Muscle layer of duodenum (tissue), 2 donors: ENCODE measurements around the gene ITPR2.
"Not testable (repeated sequence)": the region's sequence is repeated elsewhere in the genome, so short reads cannot be mapped to it uniquely, and the experiment has no call there.

ENCODE experiments used
- H3K27ac ChIP-seq: one replicate; pipeline ENCODE4 v1.7.0; 2013; ENCODE audit warnings: mild to moderate bottlenecking, low read length
- H3K27me3 ChIP-seq: one replicate; pipeline ENCODE4 v1.7.0; 2013; ENCODE audit warnings: low read depth, mild to moderate bottlenecking, control low read depth, low read length
- H3K36me3 ChIP-seq, 2 donors: one replicate each; pipeline ENCODE4 v1.7.0; 2013; ENCODE audit warnings: low read length in 2 of 2, control low read depth in 1 of 2, mild to moderate bottlenecking in 1 of 2; ENCODE audit not compliant: insufficient read depth in 2 of 2, control insufficient read depth in 1 of 2
- H3K4me1 ChIP-seq, 2 donors: one replicate each; pipeline ENCODE4 v1.7.0; 2013; ENCODE audit warnings: low read length in 2 of 2, mild to moderate bottlenecking in 2 of 2, control low read depth in 1 of 2, moderate library complexity in 1 of 2; ENCODE audit not compliant: insufficient read depth in 2 of 2, control insufficient read depth in 1 of 2
- H3K4me3 ChIP-seq, 2 donors: one replicate each; pipeline ENCODE4 v1.7.0; 2013; ENCODE audit warnings: low read length in 2 of 2, low read depth in 1 of 2, mild to moderate bottlenecking in 1 of 2
- H3K9me3 ChIP-seq, 2 donors: one replicate each; pipeline ENCODE4 v1.7.0; 2013; ENCODE audit warnings: low read length in 2 of 2, control low read depth in 1 of 2, mild to moderate bottlenecking in 1 of 2; ENCODE audit not compliant: control insufficient read depth in 1 of 2
- donor health status: healthy.

ITPR2 gene

DNA sequence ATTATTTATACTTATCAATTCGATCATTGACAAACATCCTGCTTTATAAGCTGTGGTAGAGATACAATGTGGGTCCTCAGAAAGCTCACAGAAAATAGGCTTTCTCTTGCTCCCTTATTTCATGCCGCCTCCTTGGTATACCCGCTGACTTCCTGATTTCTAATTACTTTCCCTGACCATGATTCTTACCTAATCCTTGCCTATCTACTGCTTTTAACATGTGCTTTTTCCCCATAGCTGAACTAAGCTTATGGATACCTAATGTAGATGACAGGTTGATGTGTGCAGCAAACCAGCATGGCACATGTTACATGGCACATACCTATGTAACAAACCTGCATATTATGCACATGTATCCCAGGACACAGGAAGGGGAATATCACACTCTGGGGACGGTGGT lies 65.1 kb downstream of the ITPR2 start:
- Histone ChIP-seq H3K4me1 (peaks cover 6 to 17% of the 10 kb centered on the region in 2 donors), H3K27ac (no peak overlapping the region), H3K36me3 (no peaks in the 10 kb centered on the region), H3K4me3 (no peak overlapping the region), H3K9me3 (no peaks in the 10 kb centered on the region), H3K27me3 (no peaks in the 10 kb centered on the region)

DNA sequence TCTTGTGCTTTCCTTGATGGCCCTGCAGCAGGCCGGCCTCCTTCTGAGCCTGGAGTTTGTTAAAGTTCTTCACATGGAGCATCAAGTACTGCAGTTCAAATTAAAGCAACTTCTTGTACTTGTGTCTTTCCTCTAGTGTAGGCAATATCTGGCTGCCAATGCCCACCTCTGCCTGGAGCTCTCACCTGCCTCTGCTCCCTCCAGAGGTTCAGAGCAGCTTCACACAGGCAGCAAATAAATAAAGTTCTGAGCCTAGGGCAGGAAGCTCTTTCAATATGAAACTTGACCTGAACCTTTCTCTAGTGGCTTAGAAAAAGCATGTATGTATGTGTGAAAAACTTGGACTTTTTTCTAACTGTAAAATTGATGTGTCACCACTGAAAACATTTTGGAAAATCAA lies 65.9 kb downstream of the ITPR2 start:
- Histone ChIP-seq H3K4me3 (no peak overlapping the region), H3K9me3 (peaks cover 3 to 4% of the 10 kb centered on the region in 2 donors), H3K27me3 (no peaks in the 10 kb centered on the region), H3K4me1 (peaks cover 6 to 17% of the 10 kb centered on the region in 2 donors), H3K36me3 (no peaks in the 10 kb centered on the region), H3K27ac (no peak overlapping the region)

DNA sequence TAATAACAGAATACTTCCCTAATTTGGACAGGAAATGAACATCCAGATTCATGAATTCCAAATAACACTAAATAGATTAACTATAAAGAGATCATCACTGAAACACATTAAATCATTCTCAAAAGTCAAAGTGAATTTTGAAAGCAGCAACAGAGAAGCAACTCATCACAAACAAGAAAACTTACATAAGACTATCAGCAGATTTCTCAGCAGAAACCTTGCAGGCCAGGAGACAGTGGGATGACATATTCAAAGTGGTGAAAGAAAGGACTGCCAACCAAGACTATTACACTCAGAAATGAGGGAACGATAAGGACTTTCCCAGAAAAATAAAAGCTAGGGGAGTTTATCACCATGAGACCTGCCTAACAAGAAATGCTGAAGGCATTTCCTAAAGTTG lies 70.8 kb downstream of the ITPR2 start:
- Histone ChIP-seq H3K4me3 (no peak overlapping the region), H3K36me3 (no peaks in the 10 kb centered on the region), H3K27ac (no peak overlapping the region), H3K27me3 (no peaks in the 10 kb centered on the region), H3K9me3 (peaks cover 10 to 14% of the 10 kb centered on the region in 2 donors), H3K4me1 (peaks cover 0 to 3% of the 10 kb centered on the region in 2 donors)

DNA sequence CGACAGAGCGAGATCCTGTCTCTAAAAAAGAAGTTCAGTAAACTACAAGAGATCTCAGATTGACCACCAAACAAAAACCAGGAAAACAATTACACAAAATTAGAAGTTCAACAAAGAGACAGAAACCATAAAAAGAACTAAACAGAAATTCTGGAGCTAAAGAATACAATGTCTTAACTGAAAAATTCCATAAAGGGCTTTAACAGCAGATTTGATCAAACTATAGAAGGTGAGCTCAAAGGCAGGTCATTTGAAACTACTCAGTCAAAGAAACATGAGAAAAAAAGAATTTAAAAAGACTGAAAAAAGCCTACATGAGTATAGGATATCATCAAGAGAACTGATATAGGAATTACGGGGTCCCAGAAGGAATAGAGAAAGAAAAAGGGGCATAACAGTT lies 71.2 kb downstream of the ITPR2 start:
- Histone ChIP-seq H3K36me3 (no peaks in the 10 kb centered on the region), H3K27me3 (no peaks in the 10 kb centered on the region), H3K9me3 (peaks cover 10 to 14% of the 10 kb centered on the region in 2 donors), H3K4me3 (no peak overlapping the region), H3K27ac (no peak overlapping the region), H3K4me1 (peaks cover 0 to 3% of the 10 kb centered on the region in 2 donors)

DNA sequence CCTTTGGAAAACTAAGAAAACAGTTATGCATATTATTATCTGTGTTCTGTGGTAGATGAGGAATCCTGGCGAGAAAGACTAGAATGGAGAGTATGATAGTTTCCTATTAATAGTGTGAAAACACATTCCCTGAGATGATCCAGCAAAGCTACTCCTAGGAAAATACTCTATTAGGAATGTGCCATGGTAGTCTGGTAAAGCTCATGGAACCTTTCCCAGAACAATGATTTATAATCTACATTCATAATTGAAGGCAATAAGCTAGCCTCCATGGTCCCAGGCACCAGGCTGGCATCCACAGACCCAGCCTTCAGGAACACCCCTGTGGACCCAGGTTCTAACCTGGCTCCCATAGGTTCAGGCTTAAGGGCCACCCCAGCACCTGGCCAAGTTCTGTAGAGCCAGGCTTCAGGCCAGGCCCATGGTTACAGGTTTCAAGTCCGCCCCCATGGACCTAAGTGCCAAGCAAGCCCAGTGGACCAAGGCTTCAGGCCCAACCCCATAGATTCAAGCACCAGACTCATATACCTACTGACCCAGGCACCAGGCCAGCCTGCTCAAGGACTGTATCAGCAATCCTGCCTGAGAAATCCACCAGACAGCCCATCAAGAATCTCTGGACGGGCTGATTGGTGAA lies 72.2 kb downstream of the ITPR2 start:
- peak overlapping the region; percentile 58 for H3K27ac ChIP-seq
- H3K27me3 ChIP-seq: no peaks in the 10 kb centered on the region

DNA sequence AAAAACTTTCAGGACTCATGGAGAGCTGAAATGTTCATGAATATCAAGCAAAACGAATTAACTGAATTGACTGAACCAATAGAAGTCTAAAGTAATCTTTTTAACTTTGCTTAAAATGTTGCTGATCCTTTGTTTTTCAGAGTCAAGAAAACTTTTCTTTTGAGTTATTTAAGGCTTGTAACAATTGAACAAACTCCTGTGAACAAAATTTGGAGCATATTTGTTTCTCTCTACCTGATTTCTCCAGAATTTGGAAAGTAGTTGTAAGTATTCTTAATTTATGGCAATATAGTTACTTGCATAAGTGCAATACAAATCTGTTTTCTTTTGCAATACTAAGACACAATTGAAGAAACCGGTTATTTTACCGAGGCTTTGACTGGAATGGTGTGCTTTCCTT lies 77.6 kb downstream of the ITPR2 start:
- H3K4me1 ChIP-seq, H3K27me3 ChIP-seq, H3K27ac ChIP-seq, H3K36me3 ChIP-seq, H3K4me3 ChIP-seq, H3K9me3 ChIP-seq: not testable (repeated sequence)

More for the DNA sequence above, 72.2 kb downstream of the ITPR2 start:
- H3K4me1 ChIP-seq: peaks cover 0 to 3% of the 10 kb centered on the region in 2 donors
- H3K4me3 ChIP-seq: no peak overlapping the region
- H3K9me3 ChIP-seq: peaks cover 10 to 14% of the 10 kb centered on the region in 2 donors
- no peaks in the 10 kb centered on the region for H3K36me3 ChIP-seq

DNA sequence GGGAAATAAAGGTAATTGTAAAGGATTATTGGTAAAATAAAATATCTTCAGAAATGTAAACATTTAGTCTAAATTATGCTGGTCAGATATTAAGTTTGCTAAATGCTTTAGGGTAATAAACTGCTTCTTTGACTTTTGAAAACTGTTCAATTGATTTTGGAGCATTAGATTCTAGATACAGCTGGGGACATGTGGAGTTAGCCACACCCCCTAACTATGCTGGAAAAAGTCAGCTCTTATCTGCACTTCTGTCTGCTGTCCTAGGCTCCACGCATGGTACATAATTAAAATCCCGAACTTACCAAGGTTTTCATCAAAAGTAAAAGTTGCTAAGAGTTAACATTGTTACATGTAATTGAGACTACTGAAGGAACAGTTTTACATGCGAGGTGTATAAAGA lies 78.8 kb downstream of the ITPR2 start:
- H3K4me1 ChIP-seq: peaks cover 0 to 6% of the 10 kb centered on the region in 2 donors
- H3K9me3 ChIP-seq: no peaks in the 10 kb centered on the region
- no peak overlapping the region for H3K27ac ChIP-seq

DNA sequence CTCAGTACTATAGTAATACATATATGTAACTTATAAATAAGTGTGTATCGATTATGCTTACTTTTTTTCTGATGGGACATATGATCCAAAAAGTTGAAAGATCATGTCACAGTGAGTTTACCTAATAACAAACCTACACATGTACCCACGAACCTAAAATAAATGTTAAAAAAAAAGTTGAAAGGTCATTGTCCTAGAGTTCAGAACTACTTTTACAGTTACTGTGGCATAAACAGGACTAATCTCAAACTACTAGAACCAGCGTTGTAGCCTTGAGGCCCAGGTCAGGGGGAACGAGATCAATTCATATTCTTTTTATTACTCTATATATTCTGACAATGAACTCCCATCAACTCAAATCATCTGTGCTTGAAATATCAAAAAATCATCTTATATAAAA lies 81.8 kb downstream of the ITPR2 start:
- Histone ChIP-seq H3K27me3 (no peaks in the 10 kb centered on the region), H3K4me3 (no peak overlapping the region), H3K36me3 (no peaks in the 10 kb centered on the region), H3K9me3 (no peaks in the 10 kb centered on the region), H3K27ac (no peak overlapping the region), H3K4me1 (peaks cover 0 to 6% of the 10 kb centered on the region in 2 donors)

More for the DNA sequence above, 78.8 kb downstream of the ITPR2 start:
- Histone ChIP-seq H3K4me3 (no peak overlapping the region), H3K27me3 (no peaks in the 10 kb centered on the region), H3K36me3 (no peaks in the 10 kb centered on the region)

DNA sequence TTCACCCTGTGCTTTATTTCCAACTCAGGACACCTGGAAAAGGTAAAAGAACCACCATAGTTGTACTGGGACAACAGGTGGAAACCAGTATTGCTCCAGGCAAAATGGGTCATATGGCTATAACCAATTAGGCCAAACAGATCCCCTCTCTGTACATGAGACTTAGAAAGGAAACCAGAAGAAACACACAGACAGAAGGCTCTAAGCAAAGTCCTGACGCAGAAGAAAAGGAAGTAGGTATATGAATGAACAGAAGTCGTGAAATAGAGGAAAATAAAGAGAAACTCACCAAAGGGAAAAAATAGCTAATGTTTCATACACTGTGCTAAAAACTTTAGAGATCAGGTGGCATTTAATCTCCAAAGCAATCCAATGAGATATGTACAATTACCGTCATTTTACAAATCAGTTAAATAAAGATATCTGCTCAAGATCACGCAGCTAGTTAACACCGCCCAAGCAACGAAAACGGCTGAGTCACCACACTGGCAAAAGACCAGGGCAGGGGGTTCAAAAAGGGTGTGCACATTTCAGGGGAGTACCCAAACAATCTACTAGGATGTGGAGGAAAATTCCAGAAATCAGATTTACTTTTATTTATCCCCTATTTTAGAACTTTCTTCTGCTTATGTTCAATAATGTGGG lies 82.3 kb downstream of the ITPR2 start:
- no peak overlapping the region for H3K4me3 ChIP-seq
- H3K27me3 ChIP-seq: no peaks in the 10 kb centered on the region
- H3K27ac ChIP-seq: no peak overlapping the region
- no peaks in the 10 kb centered on the region for H3K9me3 ChIP-seq
- no peaks in the 10 kb centered on the region for H3K36me3 ChIP-seq
- peaks cover 0 to 6% of the 10 kb centered on the region in 2 donors for H3K4me1 ChIP-seq

DNA sequence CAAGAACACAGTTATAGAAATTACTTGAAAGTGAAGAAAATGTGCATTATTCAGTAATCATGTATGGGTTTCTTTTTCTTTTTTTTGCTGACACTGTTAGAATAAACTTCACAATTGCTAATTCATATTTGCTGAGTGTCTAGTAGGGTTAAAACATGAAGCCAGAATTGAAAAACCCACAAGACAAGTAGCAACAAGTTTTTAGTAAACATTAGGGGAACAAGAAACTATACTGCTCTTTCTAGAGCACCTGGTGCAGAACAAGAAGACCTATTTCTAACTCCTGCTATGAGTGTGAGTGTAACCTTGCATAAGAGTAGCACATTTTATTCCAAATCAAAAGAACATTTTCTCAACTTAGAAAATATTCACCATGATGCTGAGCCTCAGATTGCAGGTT lies 83.2 kb downstream of the ITPR2 start:
- Histone ChIP-seq H3K36me3 (no peaks in the 10 kb centered on the region), H3K4me1 (peaks cover 0 to 6% of the 10 kb centered on the region in 2 donors), H3K27me3 (no peaks in the 10 kb centered on the region), H3K4me3 (no peak overlapping the region), H3K27ac (no peak overlapping the region), H3K9me3 (no peaks in the 10 kb centered on the region)

DNA sequence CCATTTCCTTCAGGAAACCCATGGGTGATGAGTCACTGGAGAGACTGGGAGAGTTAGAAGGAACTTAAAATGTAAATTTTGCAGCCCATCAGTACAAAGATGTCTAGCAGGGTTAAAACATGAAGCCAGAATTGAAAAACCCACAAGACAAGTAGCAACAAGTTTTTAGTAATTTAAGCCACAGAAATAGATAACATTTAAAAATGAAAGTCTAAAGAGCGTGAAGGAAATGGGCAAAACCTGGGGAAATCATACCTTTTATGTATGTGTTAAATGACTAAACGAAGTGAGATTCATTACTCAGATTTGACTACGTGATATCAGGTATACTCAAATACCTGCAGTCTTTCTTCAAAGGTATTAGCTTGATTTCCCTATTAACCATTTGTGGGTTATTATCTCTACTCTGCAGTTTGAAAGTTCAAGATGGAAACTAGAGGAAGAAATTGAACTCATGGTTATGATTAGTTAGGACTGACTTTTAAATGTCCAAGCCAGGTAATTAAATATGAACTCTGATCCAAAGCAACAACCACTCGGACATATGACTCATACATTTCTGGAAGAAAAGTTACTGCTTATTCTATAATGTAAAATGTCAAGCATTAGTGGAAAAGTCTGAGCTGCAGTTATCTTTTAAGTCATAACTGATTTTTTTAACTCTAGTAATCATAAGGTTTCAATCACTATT lies 84.1 kb downstream of the ITPR2 start:
- H3K27me3 ChIP-seq: no peaks in the 10 kb centered on the region
- no peak overlapping the region for H3K4me3 ChIP-seq

More for the DNA sequence above, 84.1 kb downstream of the ITPR2 start:
- H3K36me3 ChIP-seq: no peaks in the 10 kb centered on the region
- peaks cover 0 to 6% of the 10 kb centered on the region in 2 donors for H3K4me1 ChIP-seq
- H3K9me3 ChIP-seq: no peaks in the 10 kb centered on the region
- no peak overlapping the region for H3K27ac ChIP-seq
